ENCODE results near the gene COMT.

The COMT gene

DNA sequence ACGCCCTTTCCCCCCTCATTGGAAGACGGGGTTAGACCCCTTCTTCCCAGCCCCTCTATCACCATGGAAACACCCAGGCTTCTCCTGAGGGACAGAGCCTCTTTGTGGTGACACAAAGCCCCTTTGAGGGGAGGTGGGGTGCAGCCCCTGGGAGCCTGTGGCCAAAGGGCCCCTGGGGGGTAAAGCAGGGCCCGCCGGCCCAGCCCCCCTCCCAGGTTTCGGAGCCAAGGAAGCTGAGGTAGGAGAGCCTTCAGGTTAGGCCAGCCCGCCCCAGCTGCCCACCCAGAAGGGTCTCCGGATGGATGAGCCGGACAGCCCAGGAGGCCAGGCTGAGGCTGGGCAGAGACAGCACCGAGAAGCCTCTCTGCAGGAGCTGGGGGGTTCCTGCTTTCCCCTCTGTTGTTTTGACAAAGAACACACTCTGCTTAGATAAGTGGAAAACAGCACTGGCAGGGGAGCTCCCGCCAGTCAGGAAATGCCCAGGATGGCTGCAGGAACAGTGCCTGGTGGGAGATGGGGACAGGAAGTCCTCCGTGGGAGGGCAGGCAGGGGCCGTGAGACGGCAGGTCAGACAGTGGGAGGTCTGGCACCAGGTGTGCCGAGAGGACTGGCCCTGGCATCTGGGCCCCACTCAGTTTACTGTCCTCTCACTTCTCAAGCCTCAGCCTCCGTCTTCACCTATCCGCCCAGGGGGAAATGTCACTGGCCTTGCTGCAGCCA, 56.8 kb downstream of the COMT start:
- 0 out of 2 replicates have a peak overlapping the region, but pooled peaks have one; percentile 23 for H3K27ac ChIP-seq (ENCODE audit: low read depth, low read length)
- no peaks in the 10 kb centered on the region for H3K36me3 ChIP-seq (ENCODE audit: insufficient read depth, low read length)
- H3K27me3 ChIP-seq (ENCODE audit: insufficient read depth, low read length), result no peaks in the 10 kb centered on the region
- WGBS, result 62% methylated on average over 16 of the region's 16 CpGs
- H3K9me3 ChIP-seq (ENCODE audit: insufficient read depth, low read depth, low read length), result no peaks in the 10 kb centered on the region
- no peak overlapping the region for H3K4me3 ChIP-seq (ENCODE audit: low read length)
- H3K4me1 ChIP-seq (ENCODE audit: insufficient read depth, low read length), result peaks cover 19% of the 10 kb centered on the region
- H3K9ac ChIP-seq (ENCODE audit: low read depth, low read length), result no peak overlapping the region

- Histone ChIP-seq H3K4me3 (ENCODE audit: low read length) (no peak overlapping the region), H3K4me1 (ENCODE audit: insufficient read depth, low read length) (peaks cover 19% of the 10 kb centered on the region), H3K36me3 (ENCODE audit: insufficient read depth, low read length) (no peaks in the 10 kb centered on the region), H3K9me3 (ENCODE audit: insufficient read depth, low read depth, low read length) (peaks cover 7% of the 10 kb centered on the region; the same call in 1 of the 2 replicates), H3K27me3 (ENCODE audit: insufficient read depth, low read length) (no peaks in the 10 kb centered on the region), H3K27ac (ENCODE audit: low read depth, low read length) (0 out of 2 replicates have a peak overlapping the region, but pooled peaks have one; percentile 23), H3K9ac (ENCODE audit: low read depth, low read length) (no peak overlapping the region)
- 72% methylated on average over 8 of the region's 8 CpGs for WGBS
These were observed 57.6 kb downstream of the COMT start for GRCh38 chr22:19998991-19999820.

GRCh38 chr22:20000246-20001081, 58.9 kb downstream of the COMT start:
- no peaks in the 10 kb centered on the region for H3K36me3 ChIP-seq (ENCODE audit: insufficient read depth, low read length)
- H3K27me3 ChIP-seq (ENCODE audit: insufficient read depth, low read length), result no peaks in the 10 kb centered on the region
- H3K9me3 ChIP-seq (ENCODE audit: insufficient read depth, low read depth, low read length), result peaks cover 17% of the 10 kb centered on the region; the same call in 1 of the 2 replicates
- peaks cover 19% of the 10 kb centered on the region for H3K4me1 ChIP-seq (ENCODE audit: insufficient read depth, low read length)
- H3K9ac ChIP-seq (ENCODE audit: low read depth, low read length), result no peak overlapping the region
- no peak overlapping the region for H3K27ac ChIP-seq (ENCODE audit: low read depth, low read length)
- WGBS, result 77% methylated on average over 14 of the region's 14 CpGs
- H3K4me3 ChIP-seq (ENCODE audit: low read length), result no peak overlapping the region

DNA sequence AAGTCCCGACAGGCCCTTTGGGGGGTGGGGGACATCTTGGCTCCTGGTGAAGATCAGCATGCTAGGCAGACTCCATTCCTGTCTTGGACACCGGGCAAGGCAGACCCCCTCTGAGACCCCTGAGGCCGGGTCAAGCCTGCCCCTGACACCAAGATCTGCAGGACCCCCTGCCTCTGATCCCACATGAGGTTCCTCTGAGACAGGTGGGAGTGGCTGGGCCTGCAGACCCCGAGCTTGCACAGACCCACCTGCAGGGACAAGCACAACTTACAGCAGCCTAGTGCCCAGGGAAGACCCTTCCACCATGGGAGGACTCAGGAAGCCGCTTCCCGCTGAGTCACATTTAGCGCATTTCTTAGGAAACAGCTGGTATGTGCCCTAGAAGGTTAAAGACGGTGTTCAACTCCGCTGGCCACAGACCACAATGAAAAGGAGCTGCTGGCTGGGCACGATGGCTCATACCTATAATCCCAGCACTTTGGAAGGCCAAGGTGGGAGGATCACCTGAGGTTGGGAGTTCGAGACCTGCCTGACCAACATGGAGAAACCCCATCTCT, 59.6 kb downstream of the COMT start:
- peaks cover 19% of the 10 kb centered on the region for H3K4me1 ChIP-seq (ENCODE audit: insufficient read depth, low read length)

GRCh38 chr22:20002128-20002527, 60.6 kb downstream of the COMT start:
- Histone ChIP-seq H3K4me1 (ENCODE audit: insufficient read depth, low read length) (peaks cover 19% of the 10 kb centered on the region), H3K27ac (ENCODE audit: low read depth, low read length) (no peak overlapping the region), H3K4me3 (ENCODE audit: low read length) (no peak overlapping the region), H3K27me3 (ENCODE audit: insufficient read depth, low read length) (no peaks in the 10 kb centered on the region), H3K36me3 (ENCODE audit: insufficient read depth, low read length) (no peaks in the 10 kb centered on the region), H3K9ac (ENCODE audit: low read depth, low read length) (no peak overlapping the region), H3K9me3 (ENCODE audit: insufficient read depth, low read depth, low read length) (peaks cover 17% of the 10 kb centered on the region; the same call in 1 of the 2 replicates)
- WGBS, result 84% methylated on average over 8 of the region's 9 CpGs

More for the DNA sequence above, 59.6 kb downstream of the COMT start:
- H3K36me3 ChIP-seq (ENCODE audit: insufficient read depth, low read length), result no peaks in the 10 kb centered on the region
- peaks cover 17% of the 10 kb centered on the region; the same call in 1 of the 2 replicates for H3K9me3 ChIP-seq (ENCODE audit: insufficient read depth, low read depth, low read length)
- no peaks in the 10 kb centered on the region for H3K27me3 ChIP-seq (ENCODE audit: insufficient read depth, low read length)
- 78% methylated on average over 10 of the region's 11 CpGs for WGBS
- no peak overlapping the region for H3K27ac ChIP-seq (ENCODE audit: low read depth, low read length)
- H3K4me3 ChIP-seq (ENCODE audit: low read length), result no peak overlapping the region
- no peak overlapping the region for H3K9ac ChIP-seq (ENCODE audit: low read depth, low read length)

- 92% methylated on average over 2 of the region's 2 CpGs for WGBS
- no peak overlapping the region for H3K27ac ChIP-seq (ENCODE audit: low read depth, low read length)
- H3K9ac ChIP-seq (ENCODE audit: low read depth, low read length), result no peak overlapping the region
- H3K36me3 ChIP-seq (ENCODE audit: insufficient read depth, low read length), result no peaks in the 10 kb centered on the region
- no peaks in the 10 kb centered on the region for H3K27me3 ChIP-seq (ENCODE audit: insufficient read depth, low read length)
- H3K4me3 ChIP-seq (ENCODE audit: low read length), result no peak overlapping the region
- peaks cover 17% of the 10 kb centered on the region; the same call in 1 of the 2 replicates for H3K9me3 ChIP-seq (ENCODE audit: insufficient read depth, low read depth, low read length)
- H3K4me1 ChIP-seq (ENCODE audit: insufficient read depth, low read length), result peaks cover 19% of the 10 kb centered on the region
These were observed 61.1 kb downstream of the COMT start for GRCh38 chr22:20002636-20003035.

DNA sequence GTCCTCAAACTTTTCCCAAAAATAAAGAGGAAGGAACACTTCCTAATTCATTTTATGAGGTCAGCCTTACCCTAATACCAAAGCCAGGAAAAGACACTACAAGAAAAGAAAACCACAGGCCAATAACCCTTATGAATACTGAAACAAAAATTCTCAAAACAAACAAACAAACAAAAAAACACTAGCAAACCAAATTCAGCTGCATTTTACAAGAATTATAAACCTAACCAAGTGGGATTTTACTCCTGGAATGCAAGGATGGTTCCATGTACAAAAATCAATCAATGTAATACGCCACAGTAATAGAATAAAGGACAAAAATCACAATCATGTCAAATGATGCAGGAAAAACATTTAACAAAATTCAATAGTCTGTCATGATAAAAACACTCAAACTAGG, 61.7 kb downstream of the COMT start:
- Histone ChIP-seq H3K9me3 (ENCODE audit: insufficient read depth, low read depth, low read length) (peaks cover 17% of the 10 kb centered on the region; the same call in 1 of the 2 replicates), H3K4me3 (ENCODE audit: low read length) (no peak overlapping the region), H3K4me1 (ENCODE audit: insufficient read depth, low read length) (peaks cover 17% of the 10 kb centered on the region), H3K9ac (ENCODE audit: low read depth, low read length) (no peak overlapping the region), H3K36me3 (ENCODE audit: insufficient read depth, low read length) (no peaks in the 10 kb centered on the region), H3K27me3 (ENCODE audit: insufficient read depth, low read length) (no peaks in the 10 kb centered on the region), H3K27ac (ENCODE audit: low read depth, low read length) (no peak overlapping the region)
- no CpG with 5 or more reads among the region's 1 CpG for WGBS

DNA sequence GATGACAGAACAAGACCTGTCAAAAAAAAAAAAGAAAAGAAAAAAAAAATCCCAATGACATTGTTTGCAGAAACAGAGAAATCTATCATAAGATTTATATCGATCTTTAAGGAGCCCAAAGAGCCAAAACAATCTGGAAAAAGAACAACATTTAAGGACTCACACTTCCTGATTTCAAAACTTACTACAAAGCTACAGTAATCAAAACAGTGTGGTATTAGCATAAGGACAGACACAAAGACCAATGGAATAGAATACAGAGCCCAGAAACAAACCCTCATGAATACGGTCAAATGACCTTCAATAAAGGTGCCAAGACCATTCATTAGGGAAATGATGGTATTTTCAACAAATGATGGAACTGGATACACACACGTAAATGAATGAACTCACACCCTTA, 62.9 kb downstream of the COMT start:
- Histone ChIP-seq H3K9ac (ENCODE audit: low read depth, low read length) (no peak overlapping the region), H3K9me3 (ENCODE audit: insufficient read depth, low read depth, low read length) (peaks cover 17% of the 10 kb centered on the region; the same call in 1 of the 2 replicates), H3K36me3 (ENCODE audit: insufficient read depth, low read length) (no peaks in the 10 kb centered on the region), H3K4me1 (ENCODE audit: insufficient read depth, low read length) (peaks cover 10% of the 10 kb centered on the region), H3K27me3 (ENCODE audit: insufficient read depth, low read length) (no peaks in the 10 kb centered on the region), H3K4me3 (ENCODE audit: low read length) (no peak overlapping the region), H3K27ac (ENCODE audit: low read depth, low read length) (no peak overlapping the region)
- 96% methylated on average over 3 of the region's 3 CpGs for WGBS

DNA sequence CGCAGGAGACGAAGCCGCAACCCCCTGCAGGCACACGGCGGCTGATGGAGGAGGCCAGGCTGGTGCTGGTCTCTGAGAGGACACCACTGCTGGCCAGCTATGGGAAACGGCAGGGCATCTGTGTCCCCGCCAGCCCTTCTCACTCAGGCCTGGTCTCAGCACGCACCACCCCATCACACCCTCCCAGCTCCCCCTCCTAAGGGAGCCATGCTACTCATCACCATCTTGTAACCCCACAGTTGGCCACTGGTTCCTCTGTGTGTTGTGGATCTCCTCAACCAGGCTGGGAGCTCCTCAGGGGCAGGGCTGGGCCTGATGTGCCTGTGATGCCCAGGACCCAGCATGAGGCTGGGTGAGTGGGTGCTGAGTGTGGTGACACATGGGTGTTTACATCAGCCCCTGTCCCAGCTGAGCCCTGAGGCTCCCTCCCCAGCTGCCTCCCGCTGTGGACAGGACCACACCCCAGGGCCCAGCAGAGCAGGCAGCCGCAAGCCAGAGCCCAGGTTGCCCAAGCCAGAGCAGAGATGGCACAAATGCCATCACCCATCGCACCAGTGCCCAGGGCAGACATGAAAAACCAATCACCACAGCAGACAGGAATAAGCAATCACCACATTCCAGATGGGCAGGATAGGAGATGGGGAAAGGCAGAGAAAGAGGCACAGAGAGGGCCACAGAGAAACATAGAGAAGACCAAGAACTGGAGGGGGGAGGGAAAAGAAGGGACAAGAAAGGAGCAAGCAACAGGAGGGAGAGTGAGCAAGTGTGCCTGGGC, 66.8 kb downstream of the COMT start:
- Histone ChIP-seq H3K27ac (ENCODE audit: low read depth, low read length) (no peak overlapping the region), H3K4me1 (ENCODE audit: insufficient read depth, low read length) (0 out of 2 replicates have a peak, but pooled peaks cover 3% of the 10 kb centered on the region), H3K4me3 (ENCODE audit: low read length) (no peak overlapping the region), H3K36me3 (ENCODE audit: insufficient read depth, low read length) (no peaks in the 10 kb centered on the region), H3K27me3 (ENCODE audit: insufficient read depth, low read length) (no peaks in the 10 kb centered on the region), H3K9me3 (ENCODE audit: insufficient read depth, low read depth, low read length) (peaks cover 17% of the 10 kb centered on the region; the same call in 1 of the 2 replicates), H3K9ac (ENCODE audit: low read depth, low read length) (no peak overlapping the region)
- WGBS, result 89% methylated on average over 11 of the region's 11 CpGs

DNA sequence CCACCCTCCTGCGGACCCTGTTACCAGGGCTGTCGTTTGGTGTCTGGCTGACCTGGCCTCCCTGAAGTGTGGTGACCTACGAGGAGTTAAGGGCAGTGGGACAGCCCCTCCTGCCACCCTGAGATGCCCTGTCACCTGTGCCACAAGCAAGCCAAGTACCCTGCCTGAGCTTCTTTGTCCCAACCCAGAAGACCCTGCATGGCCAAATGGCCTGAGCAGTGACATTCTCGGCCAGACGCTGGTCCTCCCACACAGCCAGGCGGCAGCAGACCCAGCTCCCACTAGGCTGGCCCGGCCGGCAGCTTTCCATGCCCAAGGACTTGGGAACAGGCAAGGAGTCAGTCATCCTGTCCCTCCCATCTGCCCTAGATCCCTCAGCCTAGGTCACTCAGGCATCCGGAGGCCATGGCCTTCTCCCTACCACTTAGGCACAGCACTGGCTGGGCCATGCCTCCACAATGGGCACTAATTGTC, 67.5 kb downstream of the COMT start:
- WGBS, result 92% methylated on average over 9 of the region's 9 CpGs
- Histone ChIP-seq H3K9ac (ENCODE audit: low read depth, low read length) (no peak overlapping the region), H3K4me3 (ENCODE audit: low read length) (no peak overlapping the region), H3K36me3 (ENCODE audit: insufficient read depth, low read length) (no peaks in the 10 kb centered on the region), H3K4me1 (ENCODE audit: insufficient read depth, low read length) (0 out of 2 replicates have a peak, but pooled peaks cover 3% of the 10 kb centered on the region), H3K27ac (ENCODE audit: low read depth, low read length) (no peak overlapping the region), H3K9me3 (ENCODE audit: insufficient read depth, low read depth, low read length) (peaks cover 12% of the 10 kb centered on the region; the same call in 1 of the 2 replicates), H3K27me3 (ENCODE audit: insufficient read depth, low read length) (no peaks in the 10 kb centered on the region)
